Stimulated activated CD8-positive, alpha-beta memory T cell treated with anti-CD3 and anti-CD28 coated beads, Interleukin-12 subunit alpha, Interleukin-12 subunit beta, amount 100 ng/mL, for 1 hour (primary cell): ENCODE data around the gene DENND6A.

ENCODE experiments used
- DNase-seq: peaks from one replicate; pipeline ENCODE4 v3.0.0-alpha.2; 2020; ENCODE audit warnings: low read depth

The DENND6A gene

DNA sequence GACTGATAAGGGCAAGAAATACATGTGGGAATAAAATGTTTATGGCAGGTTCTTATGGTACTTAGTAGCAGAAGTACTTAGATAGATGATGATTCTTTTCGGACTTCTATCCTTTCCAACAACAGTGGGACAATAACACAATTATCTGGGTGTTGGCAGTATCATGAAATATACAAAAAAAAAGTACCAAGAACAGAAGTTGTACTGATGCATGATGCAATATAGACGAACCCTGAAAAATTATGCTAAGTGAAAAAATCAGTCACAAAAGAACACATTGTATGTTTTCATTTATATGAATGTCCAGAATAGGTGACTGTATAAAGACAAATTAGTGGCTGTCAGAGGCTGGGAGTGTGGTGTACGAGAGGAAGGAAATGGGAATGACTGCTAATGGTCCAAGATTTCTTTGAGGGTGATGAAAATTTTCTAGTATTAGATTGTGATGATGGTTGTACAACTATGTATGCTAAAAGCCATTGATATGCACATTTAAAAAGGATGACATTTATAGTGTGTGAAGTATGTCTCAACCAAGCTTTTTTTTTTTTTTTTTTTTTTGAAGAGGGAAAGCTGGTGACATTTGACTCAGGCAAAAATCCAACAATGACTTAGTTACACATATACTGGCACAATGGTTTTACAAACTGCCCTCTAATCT, 116.8 kb downstream of the DENND6A start:
- DNase-seq, result no peak
